Ishikawa (cell line): ENCODE results near the gene THOP1.

ENCODE experiments used
- CEBPB ChIP-seq: IDR thresholded peaks from 2 replicates; pipeline ENCODE4 v1.6.1; 2012
- CREB1 ChIP-seq: IDR thresholded peaks from 2 replicates; pipeline ENCODE4 v1.6.1; 2012; ENCODE audit warnings: low read depth
- EGR1 ChIP-seq: IDR thresholded peaks from 2 replicates; pipeline ENCODE4 v1.6.1; 2012
- EP300 ChIP-seq: IDR thresholded peaks from 2 replicates; pipeline ENCODE4 v1.6.1; 2012; ENCODE audit warnings: borderline replicate concordance
- FOXM1 ChIP-seq: IDR thresholded peaks from 2 replicates; pipeline ENCODE4 v1.6.1; 2012; ENCODE audit warnings: low read depth, borderline replicate concordance
- NFIC ChIP-seq: IDR thresholded peaks from 2 replicates; pipeline ENCODE4 v1.6.1; 2012
- RAD21 ChIP-seq: IDR thresholded peaks from 2 replicates; pipeline ENCODE4 v1.6.1; 2012; ENCODE audit warnings: low read depth
- TAF1 ChIP-seq: IDR thresholded peaks from 2 replicates; pipeline ENCODE4 v1.6.1; 2012; ENCODE audit warnings: low read depth, mild to moderate bottlenecking
- TCF12 ChIP-seq: IDR thresholded peaks from 2 replicates; pipeline ENCODE4 v1.6.1; 2012; ENCODE audit warnings: low read depth
- TEAD4 ChIP-seq: IDR thresholded peaks from 2 replicates; pipeline ENCODE4 v1.6.1; 2012
- YY1 ChIP-seq: IDR thresholded peaks from 2 replicates; pipeline ENCODE4 v1.6.1; 2012; ENCODE audit warnings: low read depth
- ZBTB7A ChIP-seq: IDR thresholded peaks from 2 replicates; pipeline ENCODE4 v1.6.1; 2012; ENCODE audit warnings: low read depth
- TF ChIP-seq, protein P1 (sequence below): IDR thresholded peaks from 2 replicates; pipeline ENCODE4 v1.6.1; 2012
- TF ChIP-seq, protein P2 (sequence below): IDR thresholded peaks from 2 replicates; pipeline ENCODE4 v1.6.1; 2012
- TF ChIP-seq, protein P3 (sequence below): IDR thresholded peaks from 2 replicates; pipeline ENCODE4 v1.6.1; 2012; ENCODE audit warnings: low read depth, mild to moderate bottlenecking

THOP1 gene

DNA sequence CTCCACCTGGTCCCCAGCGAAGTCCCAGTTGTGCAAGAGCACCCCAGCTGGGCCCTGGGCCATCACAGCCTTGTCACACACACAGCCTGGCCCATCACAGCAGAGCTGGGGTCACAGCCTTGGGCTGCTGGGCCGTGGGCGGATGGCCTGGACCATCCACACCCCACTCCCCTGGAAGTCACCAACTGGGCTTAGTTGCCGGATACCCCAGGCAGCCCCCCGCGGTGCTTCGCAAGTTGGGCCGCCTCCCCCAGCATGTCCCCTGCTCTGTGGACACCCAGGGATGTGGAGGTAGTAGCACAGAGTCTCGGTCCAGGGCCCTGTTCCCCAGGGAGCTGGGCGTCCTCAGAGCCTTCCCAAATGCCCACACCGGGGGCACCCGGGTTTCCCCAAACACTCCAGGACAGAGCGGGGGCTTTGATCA is 29.9 kb downstream of the THOP1 start:
- TF ChIP-seq, protein P1, sequence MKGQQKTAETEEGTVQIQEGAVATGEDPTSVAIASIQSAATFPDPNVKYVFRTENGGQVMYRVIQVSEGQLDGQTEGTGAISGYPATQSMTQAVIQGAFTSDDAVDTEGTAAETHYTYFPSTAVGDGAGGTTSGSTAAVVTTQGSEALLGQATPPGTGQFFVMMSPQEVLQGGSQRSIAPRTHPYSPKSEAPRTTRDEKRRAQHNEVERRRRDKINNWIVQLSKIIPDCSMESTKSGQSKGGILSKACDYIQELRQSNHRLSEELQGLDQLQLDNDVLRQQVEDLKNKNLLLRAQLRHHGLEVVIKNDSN, result no peak
- TF ChIP-seq CEBPB (no peak), YY1 (no peak), FOXM1 (no peak)
- TF ChIP-seq, protein P2, sequence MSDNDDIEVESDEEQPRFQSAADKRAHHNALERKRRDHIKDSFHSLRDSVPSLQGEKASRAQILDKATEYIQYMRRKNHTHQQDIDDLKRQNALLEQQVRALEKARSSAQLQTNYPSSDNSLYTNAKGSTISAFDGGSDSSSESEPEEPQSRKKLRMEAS, result no peak

DNA sequence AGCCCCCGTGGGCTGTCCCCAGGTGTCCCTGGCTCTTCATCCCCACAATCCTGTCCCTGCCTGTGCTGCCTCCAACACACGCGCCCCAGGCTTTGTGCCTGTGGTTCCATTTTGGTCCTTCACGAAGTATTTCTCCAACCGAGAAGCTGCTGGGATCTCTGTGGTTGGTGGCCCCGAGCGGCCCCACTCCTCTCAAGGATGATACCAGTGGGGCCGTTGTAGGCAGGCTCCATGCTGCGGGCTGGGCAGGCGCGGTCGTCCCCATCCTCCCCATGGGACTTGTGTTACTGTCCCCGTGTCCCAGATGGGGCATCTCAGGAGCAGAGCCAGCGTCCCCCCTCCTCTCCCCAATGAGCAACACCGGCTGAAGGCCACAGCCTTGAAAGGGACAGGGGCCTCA is 30.6 kb downstream of the THOP1 start:
- TF ChIP-seq FOXM1 (no peak), CREB1 (no peak), CEBPB (no peak), EP300 (no peak), YY1 (no peak), TAF1 (no peak), NFIC (no peak), ZBTB7A (no peak), TCF12 (no peak), RAD21 (no peak), EGR1 (no peak), TEAD4 (no peak)
- TF ChIP-seq, protein P2, result no peak
- TF ChIP-seq, protein P1, result no peak
- TF ChIP-seq, protein P3, sequence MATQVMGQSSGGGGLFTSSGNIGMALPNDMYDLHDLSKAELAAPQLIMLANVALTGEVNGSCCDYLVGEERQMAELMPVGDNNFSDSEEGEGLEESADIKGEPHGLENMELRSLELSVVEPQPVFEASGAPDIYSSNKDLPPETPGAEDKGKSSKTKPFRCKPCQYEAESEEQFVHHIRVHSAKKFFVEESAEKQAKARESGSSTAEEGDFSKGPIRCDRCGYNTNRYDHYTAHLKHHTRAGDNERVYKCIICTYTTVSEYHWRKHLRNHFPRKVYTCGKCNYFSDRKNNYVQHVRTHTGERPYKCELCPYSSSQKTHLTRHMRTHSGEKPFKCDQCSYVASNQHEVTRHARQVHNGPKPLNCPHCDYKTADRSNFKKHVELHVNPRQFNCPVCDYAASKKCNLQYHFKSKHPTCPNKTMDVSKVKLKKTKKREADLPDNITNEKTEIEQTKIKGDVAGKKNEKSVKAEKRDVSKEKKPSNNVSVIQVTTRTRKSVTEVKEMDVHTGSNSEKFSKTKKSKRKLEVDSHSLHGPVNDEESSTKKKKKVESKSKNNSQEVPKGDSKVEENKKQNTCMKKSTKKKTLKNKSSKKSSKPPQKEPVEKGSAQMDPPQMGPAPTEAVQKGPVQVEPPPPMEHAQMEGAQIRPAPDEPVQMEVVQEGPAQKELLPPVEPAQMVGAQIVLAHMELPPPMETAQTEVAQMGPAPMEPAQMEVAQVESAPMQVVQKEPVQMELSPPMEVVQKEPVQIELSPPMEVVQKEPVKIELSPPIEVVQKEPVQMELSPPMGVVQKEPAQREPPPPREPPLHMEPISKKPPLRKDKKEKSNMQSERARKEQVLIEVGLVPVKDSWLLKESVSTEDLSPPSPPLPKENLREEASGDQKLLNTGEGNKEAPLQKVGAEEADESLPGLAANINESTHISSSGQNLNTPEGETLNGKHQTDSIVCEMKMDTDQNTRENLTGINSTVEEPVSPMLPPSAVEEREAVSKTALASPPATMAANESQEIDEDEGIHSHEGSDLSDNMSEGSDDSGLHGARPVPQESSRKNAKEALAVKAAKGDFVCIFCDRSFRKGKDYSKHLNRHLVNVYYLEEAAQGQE, result no peak

DNA sequence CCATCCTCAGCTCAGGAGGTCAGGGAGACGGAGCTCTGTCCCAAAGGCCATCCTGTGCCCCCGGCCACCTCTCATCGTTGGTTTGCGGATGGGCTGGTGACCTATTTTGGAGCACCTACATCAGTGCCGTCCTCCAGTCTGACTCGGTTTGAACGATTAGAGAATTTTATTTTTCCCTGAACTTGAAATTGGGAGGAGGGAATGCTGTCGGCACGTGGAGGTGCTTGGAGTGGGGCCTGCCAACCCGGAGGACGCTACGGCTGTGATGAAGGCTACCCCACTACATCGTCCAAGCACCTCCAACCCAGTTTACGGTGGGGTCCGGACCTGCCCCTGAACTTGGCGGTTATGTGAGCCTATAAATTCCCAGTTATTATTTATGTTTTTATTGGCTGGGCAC is 31.3 kb downstream of the THOP1 start:
- TF ChIP-seq EGR1, result no peak
- TF ChIP-seq ZBTB7A, result no peak
- TF ChIP-seq RAD21, result no peak
- no peak for TF ChIP-seq CREB1
- TF ChIP-seq, protein P3, result no peak
- no peak for TF ChIP-seq TCF12
- TF ChIP-seq, protein P1, result no peak
- no peak for TF ChIP-seq YY1
- TF ChIP-seq TAF1, result no peak
- TF ChIP-seq CEBPB, result no peak
- TF ChIP-seq EP300, result no peak
- no peak for TF ChIP-seq FOXM1
- TF ChIP-seq TEAD4, result no peak
- TF ChIP-seq NFIC, result no peak
- TF ChIP-seq, protein P2, result no peak

DNA sequence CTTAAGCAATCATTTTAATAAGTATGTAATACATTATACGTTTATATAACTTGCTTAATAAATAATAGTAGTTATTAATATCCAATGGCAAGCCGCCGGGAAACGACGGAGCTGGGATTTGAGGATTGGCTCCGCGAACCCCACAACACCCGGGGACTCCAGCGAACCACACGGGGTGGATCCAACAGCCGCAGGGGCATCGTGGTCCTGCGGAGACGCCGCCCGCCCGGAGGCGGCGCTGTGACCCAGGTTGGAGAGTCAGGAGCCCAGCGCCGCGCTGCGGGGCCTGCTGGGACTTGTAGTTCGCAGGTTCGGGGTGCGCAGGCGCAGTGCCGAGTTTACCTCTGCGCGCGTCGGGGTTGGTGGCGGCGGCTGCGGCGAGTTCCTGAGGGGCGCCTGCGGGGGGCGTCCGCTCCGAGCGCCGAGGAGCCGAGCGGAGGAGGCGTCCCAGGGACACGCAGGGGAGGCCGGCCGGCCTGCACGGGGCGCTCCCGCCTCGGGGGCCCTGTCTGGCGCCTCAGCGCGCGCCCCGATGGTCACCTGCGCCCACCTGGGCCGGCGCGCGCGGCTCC is 34.3 kb downstream of the THOP1 start, which contains the start of gene ZNF554:
TSS of gene ZNF554 (plus strand) at position 329 of the 572 bp plus-strand sequence. CDS start at position 533, 204 bp downstream.
- TF ChIP-seq RAD21 (peak; percentile 39; the same call in 1 of the 2 replicates), TCF12 (0 out of 2 replicates have a peak, but pooled peaks have one; percentile 57), NFIC (no peak), EP300 (0 out of 2 replicates have a peak, but pooled peaks have one; percentile 30), CREB1 (no peak), ZBTB7A (peak; percentile 66), EGR1 (no peak), FOXM1 (no peak), CEBPB (no peak), TAF1 (peak; percentile 63; the same call in 1 of the 2 replicates), TEAD4 (no peak), YY1 (peak; percentile 74)
- TF ChIP-seq, protein P2, result peak; percentile 69
- TF ChIP-seq, protein P3, result no peak
- TF ChIP-seq, protein P1, result peak; percentile 50
